Effector memory CD4-positive, alpha-beta T cell (primary cell): ENCODE measurements around the gene ADARB2.

Experiments
- DNase-seq, 3 donors: peaks; one replicate each; pipeline ENCODE4 v3.0.0-alpha.2; 2020
- H3K27ac ChIP-seq: 2 replicates; pipeline ENCODE4 v1.7.0; 2013; ENCODE audit warnings: mild to moderate bottlenecking, low read length, moderate library complexity; ENCODE audit not compliant: insufficient read depth, poor library complexity, severe bottlenecking
- H3K27me3 ChIP-seq: replicated peaks from 2 replicates; pipeline ENCODE4 v1.7.0; 2013; ENCODE audit warnings: mild to moderate bottlenecking, low read length; ENCODE audit not compliant: insufficient read depth, control insufficient read depth, poor library complexity, severe bottlenecking
- H3K36me3 ChIP-seq: 2 replicates; pipeline ENCODE4 v1.7.0; 2013; ENCODE audit warnings: mild to moderate bottlenecking, low read length, moderate library complexity; ENCODE audit not compliant: control insufficient read depth, insufficient read depth
- H3K4me1 ChIP-seq: 2 replicates; pipeline ENCODE4 v1.7.0; 2013; ENCODE audit warnings: low read length, mild to moderate bottlenecking; ENCODE audit not compliant: control insufficient read depth, insufficient read depth, poor library complexity, severe bottlenecking
- H3K4me3 ChIP-seq: 2 replicates; pipeline ENCODE4 v1.7.0; 2013; ENCODE audit warnings: low read length, low read depth, mild to moderate bottlenecking; ENCODE audit not compliant: insufficient read depth, poor library complexity, severe bottlenecking
- H3K9me3 ChIP-seq: 2 replicates; pipeline ENCODE4 v1.7.0; 2013; ENCODE audit warnings: mild to moderate bottlenecking, low read length, moderate library complexity; ENCODE audit not compliant: control insufficient read depth

ADARB2 gene

DNA sequence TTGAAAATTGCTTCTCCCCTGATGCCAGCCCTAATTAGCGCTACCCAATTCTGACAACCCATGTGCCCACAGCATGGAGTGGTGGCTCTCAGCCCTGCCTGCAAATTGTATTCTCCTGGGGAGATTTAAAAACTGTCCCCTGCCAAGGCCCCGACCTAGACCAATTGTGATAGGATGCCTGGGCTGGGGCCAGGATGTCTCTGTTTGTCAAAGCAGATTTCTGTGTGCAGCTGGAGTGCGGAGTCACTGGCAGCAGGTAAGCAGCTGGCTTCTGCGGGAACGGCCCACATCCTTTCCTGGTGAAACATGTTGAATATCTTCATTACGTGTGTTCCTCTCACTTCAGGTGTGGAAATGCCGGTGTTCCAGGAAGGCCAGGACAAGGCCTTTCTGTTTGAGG, 442.6 kb downstream of the ADARB2 start:
- Histone ChIP-seq H3K36me3 (no peaks in the 10 kb centered on the region), H3K9me3 (no peaks in the 10 kb centered on the region), H3K27ac (no peak overlapping the region), H3K4me3 (no peak overlapping the region), H3K4me1 (no peaks in the 10 kb centered on the region), H3K27me3 (no peaks in the 10 kb centered on the region)
- DNase-seq: no peak

DNA sequence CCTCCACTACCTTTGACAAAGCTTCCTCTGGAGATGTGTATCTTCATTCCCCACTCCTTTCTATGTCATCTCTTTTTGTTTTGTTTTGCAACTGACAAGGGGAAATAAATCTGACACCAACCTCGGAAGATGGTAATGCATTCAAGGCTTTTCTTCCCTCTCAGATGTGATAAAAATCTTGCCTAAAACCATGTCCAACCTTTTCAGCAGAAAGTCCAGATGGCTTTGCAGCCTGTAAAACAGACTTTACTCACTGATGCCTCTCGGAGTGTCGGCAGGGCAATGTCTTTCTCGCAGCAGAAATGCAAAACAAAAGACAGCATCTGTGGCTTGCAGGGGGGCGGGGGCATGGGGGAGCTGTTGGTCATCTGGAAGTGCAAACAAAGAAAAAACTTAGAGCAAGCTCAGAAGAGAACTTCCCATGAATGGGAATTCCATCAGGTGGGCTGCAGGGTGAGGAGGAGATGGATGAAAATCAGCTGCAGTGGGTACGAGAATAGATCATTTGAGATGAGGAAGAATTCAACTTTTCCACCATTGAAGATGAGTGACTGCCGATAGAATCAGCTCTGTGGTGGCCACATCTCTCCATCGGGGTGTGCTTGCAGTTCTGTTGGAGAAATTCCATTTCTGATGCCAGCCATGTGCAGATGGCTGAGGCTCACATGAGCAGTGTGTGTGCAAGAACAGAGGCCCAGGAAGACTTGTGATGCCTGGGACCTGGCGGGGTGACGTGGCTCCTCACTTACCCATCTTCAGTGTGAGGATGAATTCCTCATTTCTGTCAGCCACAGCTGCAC, 443.5 kb downstream of the ADARB2 start:
- no peaks in the 10 kb centered on the region for H3K27me3 ChIP-seq
- DNase-seq: no peak

DNA sequence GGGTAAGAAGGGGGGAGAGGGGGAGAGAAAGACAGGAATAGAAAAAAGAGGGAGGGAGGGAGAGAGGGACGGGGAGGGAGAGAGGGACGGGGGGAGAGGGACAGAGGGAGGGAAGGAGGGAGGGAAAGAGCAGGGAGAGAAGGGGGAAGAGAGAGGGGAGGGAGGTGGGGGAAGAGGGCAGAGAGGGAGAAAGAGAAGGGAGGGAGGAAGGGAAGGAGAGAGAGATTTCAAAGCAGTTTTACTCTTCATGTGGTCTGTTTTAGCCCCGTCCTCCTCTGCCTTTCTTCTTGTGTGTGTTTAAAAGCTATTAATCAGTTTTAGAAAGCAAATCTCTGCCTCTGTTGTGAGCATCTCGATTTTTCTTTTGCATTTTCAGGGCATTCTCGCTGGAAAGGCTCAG, 444.2 kb downstream of the ADARB2 start:
- no peak for DNase-seq
- Histone ChIP-seq H3K27me3 (no peaks in the 10 kb centered on the region), H3K4me3 (no peak overlapping the region), H3K27ac (no peak overlapping the region), H3K36me3 (no peaks in the 10 kb centered on the region), H3K4me1 (no peaks in the 10 kb centered on the region), H3K9me3 (no peaks in the 10 kb centered on the region)

More for the DNA sequence above, 443.5 kb downstream of the ADARB2 start:
- Histone ChIP-seq H3K4me3 (no peak overlapping the region), H3K27ac (no peak overlapping the region), H3K4me1 (no peaks in the 10 kb centered on the region), H3K9me3 (no peaks in the 10 kb centered on the region), H3K36me3 (no peaks in the 10 kb centered on the region)

DNA sequence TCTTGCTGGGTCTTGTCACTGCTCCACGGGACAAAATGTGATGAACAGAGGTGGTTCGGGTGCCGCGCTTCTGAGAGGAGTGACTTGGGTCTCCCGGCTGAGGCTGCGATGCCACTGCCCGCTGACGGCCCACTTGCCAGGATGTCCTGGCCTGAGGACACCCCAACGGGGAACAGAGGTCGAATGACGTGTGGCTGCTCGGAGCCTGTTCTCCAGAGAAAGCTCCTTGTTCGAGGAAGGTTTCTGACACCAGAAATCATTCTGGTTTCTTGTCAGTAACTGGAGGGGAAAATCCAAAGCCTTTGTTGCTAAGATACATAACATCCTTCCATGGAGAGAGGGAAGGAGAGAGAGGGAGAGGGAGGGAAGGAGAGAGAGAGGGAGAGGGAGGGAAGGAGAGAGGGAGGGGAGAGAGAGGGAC, 444.7 kb downstream of the ADARB2 start:
- H3K9me3 ChIP-seq: no peaks in the 10 kb centered on the region
- DNase-seq: no peak
- H3K4me1 ChIP-seq: no peaks in the 10 kb centered on the region
- H3K27ac ChIP-seq: no peak overlapping the region
- no peaks in the 10 kb centered on the region for H3K36me3 ChIP-seq
- H3K4me3 ChIP-seq: no peak overlapping the region
- H3K27me3 ChIP-seq: no peaks in the 10 kb centered on the region

DNA sequence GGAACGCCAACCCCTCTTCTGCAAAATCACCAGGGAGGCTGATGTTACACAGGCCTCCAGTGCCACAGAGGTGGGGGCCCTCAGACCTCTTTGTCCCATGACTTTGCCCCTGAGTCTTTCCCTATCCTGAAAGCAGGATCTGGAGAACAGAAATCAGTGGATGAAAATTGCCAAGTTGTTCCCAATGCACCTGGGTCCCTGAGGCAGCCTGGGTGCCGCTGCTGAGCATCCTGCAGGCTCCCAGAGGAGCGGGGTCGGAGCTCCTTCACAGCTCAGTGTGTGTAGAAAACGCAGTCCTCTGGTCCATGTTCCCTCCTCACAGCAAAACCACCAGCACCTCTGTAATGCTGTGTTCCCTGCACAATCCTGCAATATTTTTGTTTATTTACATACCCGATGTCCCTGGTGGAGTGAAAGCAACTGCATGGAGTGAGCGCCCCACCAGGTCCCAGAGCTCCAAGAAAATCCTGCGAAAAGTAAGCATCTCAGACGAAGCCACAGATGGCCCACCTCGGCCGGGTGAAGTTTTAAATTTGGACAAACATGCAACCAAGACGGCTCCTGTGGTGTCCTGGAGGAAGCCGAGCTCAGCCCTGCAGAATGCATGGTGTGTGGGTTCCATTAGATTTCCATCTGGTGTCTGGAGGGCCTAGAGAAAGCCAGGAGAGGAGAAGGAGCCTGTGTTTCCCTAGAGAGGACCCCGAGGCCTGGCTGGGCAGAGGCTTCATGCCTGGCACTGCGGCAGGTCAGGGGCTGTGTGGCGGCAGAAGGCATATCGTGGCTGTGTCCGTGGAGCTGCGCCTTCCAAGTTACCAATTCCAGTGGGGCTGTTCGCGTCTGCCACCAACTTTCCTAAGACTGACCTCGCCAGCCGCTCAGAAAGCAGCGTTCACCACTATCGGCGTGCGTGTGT, 445.9 kb downstream of the ADARB2 start:
- Histone ChIP-seq H3K36me3 (no peaks in the 10 kb centered on the region), H3K4me3 (no peak overlapping the region), H3K27me3 (no peaks in the 10 kb centered on the region), H3K27ac (no peak overlapping the region), H3K9me3 (no peaks in the 10 kb centered on the region), H3K4me1 (no peaks in the 10 kb centered on the region)
- no peak for DNase-seq

DNA sequence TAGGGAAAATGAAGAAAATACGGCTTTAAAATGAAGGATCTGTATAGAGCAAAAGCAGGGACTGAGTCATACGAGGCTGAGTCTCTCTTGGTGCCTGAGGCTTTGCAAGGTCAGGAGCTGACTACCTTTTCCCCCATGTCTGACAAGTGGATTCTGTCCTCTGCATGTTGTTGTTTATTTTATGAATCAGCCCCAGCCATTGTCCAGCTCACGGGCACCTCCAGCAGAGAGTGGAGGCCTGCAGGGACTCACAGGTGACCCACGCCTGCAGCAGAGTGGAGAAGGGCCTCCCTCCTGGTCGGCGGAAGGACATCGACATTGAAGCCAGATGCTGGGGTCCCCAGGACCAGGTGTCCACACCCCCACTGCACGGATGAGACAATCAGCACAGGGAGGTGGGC, 447.3 kb downstream of the ADARB2 start:
- H3K4me1 ChIP-seq: no peaks in the 10 kb centered on the region
- DNase-seq: no peak
- H3K27me3 ChIP-seq: no peaks in the 10 kb centered on the region
- no peak overlapping the region for H3K27ac ChIP-seq
- H3K9me3 ChIP-seq: no peaks in the 10 kb centered on the region
- no peaks in the 10 kb centered on the region for H3K36me3 ChIP-seq
- no peak overlapping the region for H3K4me3 ChIP-seq

DNA sequence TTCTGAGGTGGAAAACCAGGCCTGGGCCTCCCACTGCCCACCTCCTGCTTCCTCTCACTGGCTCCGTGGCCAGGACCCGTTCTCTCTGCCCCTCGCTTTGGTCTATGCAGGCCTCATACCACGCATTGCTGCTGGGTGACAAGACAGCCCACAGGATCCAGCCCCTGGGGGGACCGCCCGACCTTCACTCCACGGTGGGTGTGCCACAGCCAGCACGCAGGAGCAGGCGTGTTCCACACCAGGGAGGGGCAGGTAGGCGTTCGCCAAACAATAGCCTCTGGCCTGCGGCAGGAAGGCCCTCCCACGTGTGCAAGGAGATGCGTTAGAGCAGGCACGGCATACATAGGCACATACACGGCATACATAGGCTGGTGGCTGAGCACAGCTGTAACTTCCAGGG, 447.7 kb downstream of the ADARB2 start:
- H3K4me3 ChIP-seq: no peak overlapping the region
- no peak for DNase-seq
- H3K36me3 ChIP-seq: no peaks in the 10 kb centered on the region
- H3K4me1 ChIP-seq: no peaks in the 10 kb centered on the region
- no peak overlapping the region for H3K27ac ChIP-seq
- no peaks in the 10 kb centered on the region for H3K27me3 ChIP-seq
- H3K9me3 ChIP-seq: no peaks in the 10 kb centered on the region

DNA sequence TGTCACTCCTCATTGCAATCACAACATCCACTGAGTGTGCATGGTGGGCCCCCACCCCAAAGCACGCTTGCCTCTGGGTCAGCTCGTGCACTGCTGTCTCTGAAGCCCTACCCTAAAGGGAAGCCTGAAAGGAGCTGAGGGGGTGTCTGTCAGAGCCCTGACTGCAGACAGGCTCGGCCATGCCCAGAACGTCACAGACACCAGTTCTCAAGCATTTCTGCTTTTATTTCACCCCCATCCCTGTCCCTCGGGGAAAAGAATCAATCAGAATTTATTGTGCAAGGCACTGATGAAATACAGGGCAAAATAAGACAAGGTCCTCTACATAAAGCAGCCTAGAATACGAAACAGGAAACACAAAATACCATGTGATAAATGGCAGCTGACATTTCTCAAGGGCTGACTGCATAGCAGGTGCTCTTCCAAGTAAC, 449.3 kb downstream of the ADARB2 start:
- no peaks in the 10 kb centered on the region for H3K9me3 ChIP-seq

DNA sequence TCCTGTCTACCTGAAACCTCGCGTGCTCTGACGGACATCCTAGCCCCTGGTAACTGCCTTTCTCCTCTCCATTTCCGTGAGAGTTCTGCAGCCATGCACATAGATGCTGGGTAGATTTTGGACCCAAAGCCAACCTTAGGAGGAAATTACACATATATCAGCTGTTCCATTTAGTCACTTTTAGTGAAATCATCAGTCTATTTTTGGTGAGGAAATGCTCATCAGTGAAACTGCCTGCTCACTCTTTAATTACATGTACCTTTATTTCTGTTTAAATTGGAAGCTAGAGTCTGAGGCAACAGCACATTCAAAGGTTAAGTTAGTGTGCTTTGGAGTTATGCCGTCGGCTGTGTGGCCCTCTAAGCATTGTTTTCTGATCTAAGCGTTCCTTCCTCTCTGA, 449.8 kb downstream of the ADARB2 start:
- no peak for DNase-seq
- Histone ChIP-seq H3K27me3 (no peaks in the 10 kb centered on the region), H3K27ac (no peak overlapping the region), H3K36me3 (no peaks in the 10 kb centered on the region), H3K4me3 (no peak overlapping the region), H3K9me3 (no peaks in the 10 kb centered on the region), H3K4me1 (no peaks in the 10 kb centered on the region)

More for the DNA sequence above, 449.3 kb downstream of the ADARB2 start:
- DNase-seq: no peak
- no peaks in the 10 kb centered on the region for H3K4me1 ChIP-seq
- no peak overlapping the region for H3K27ac ChIP-seq
- no peaks in the 10 kb centered on the region for H3K27me3 ChIP-seq
- no peaks in the 10 kb centered on the region for H3K36me3 ChIP-seq
- no peak overlapping the region for H3K4me3 ChIP-seq

DNA sequence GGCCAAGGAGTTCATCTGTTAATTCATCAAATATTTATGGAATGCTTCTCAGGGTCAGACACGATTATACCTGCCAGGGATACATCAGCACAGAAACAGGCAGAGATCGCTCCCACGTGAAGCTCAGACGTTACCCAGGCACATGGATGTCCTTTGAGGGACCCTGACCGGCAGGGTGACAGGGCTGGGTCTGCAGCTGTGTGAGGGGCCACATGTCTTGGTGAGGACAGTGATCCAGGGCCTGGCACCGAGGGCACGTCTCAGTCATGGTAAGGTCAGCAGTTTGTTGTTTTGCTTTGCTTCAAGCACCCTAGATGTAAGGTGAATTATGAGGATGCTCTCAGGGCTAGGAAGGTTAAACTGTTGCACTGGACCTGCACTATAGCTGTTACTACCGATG, 453.2 kb downstream of the ADARB2 start:
- H3K4me3 ChIP-seq: no peak overlapping the region
- H3K36me3 ChIP-seq: no peaks in the 10 kb centered on the region
- H3K27me3 ChIP-seq: no peaks in the 10 kb centered on the region
- H3K27ac ChIP-seq: no peak overlapping the region
- DNase-seq: no peak
- H3K4me1 ChIP-seq: no peaks in the 10 kb centered on the region
- no peaks in the 10 kb centered on the region for H3K9me3 ChIP-seq
